GM23248 (cell line): ENCODE results near the gene EPS8L2. TPM values are rescaled to one million over a fixed set of nuclear protein-coding genes. Genes with fewer than 3 reads are reported as not detected.

Source experiments
- DNase-seq: peaks from one replicate; pipeline ENCODE4 v3.0.0-alpha.2; 2015
- H2AFZ ChIP-seq: fragments of 200-600 bp; sonication (generic); 2 replicates; pipeline ENCODE4 v1.6.1; 2016; ENCODE audit warnings: antibody characterized with exemption
- H3F3A ChIP-seq: fragments of 200-600 bp; sonication (generic); 2 replicates; pipeline ENCODE4 v1.6.1; 2016; ENCODE audit warnings: mild to moderate bottlenecking, antibody characterized with exemption, mixed run types; ENCODE audit not compliant: insufficient read depth
- H3K27ac ChIP-seq: fragments of 200-600 bp; sonication (generic); 2 replicates; pipeline ENCODE4 v1.5.1; 2016; ENCODE audit warnings: mild to moderate bottlenecking
- H3K27me3 ChIP-seq: fragments of 200-600 bp; sonication (generic); replicated peaks from 2 replicates; pipeline ENCODE4 v1.6.1; 2016; ENCODE audit warnings: mild to moderate bottlenecking; ENCODE audit not compliant: insufficient read depth
- H3K36me3 ChIP-seq: fragments of 200-600 bp; sonication (generic); 2 replicates; pipeline ENCODE4 v1.6.1; 2016; ENCODE audit warnings: low read depth, mild to moderate bottlenecking
- H3K4me1 ChIP-seq: fragments of 200-600 bp; sonication (generic); 2 replicates; pipeline ENCODE4 v1.6.1; 2016; ENCODE audit warnings: mild to moderate bottlenecking; ENCODE audit not compliant: insufficient read depth
- H3K4me2 ChIP-seq: fragments of 200-600 bp; sonication (generic); one replicate; pipeline ENCODE4 v1.6.1; 2016; ENCODE audit warnings: mild to moderate bottlenecking; ENCODE audit not compliant: unreplicated experiment
- H3K4me3 ChIP-seq: fragments of 200-600 bp; sonication (generic); 2 replicates; pipeline ENCODE4 v1.5.1; 2016; ENCODE audit warnings: mild to moderate bottlenecking
- H3K79me2 ChIP-seq: fragments of 200-600 bp; sonication (generic); 2 replicates; pipeline ENCODE4 v1.6.1; 2016; ENCODE audit warnings: mild to moderate bottlenecking; ENCODE audit not compliant: insufficient read depth
- H3K9ac ChIP-seq: fragments of 200-600 bp; sonication (generic); 2 replicates; pipeline ENCODE4 v1.6.1; 2016; ENCODE audit warnings: mild to moderate bottlenecking
- H3K9me2 ChIP-seq: fragments of 200-600 bp; sonication (generic); 2 replicates; pipeline ENCODE4 v1.6.1; 2016; ENCODE audit warnings: mixed run types, mild to moderate bottlenecking, moderate library complexity; ENCODE audit not compliant: insufficient read depth
- H3K9me3 ChIP-seq: fragments of 200-600 bp; sonication (generic); one replicate; pipeline ENCODE4 v1.6.1; 2017; ENCODE audit warnings: low read depth
- H4K20me1 ChIP-seq: fragments of 200-600 bp; sonication (generic); 2 replicates; pipeline ENCODE4 v1.6.0; 2016; ENCODE audit not compliant: insufficient read depth
- EZH2 ChIP-seq: fragments of 200-600 bp; sonication (generic); IDR thresholded peaks from 2 replicates; pipeline ENCODE4 v1.6.1; 2018; ENCODE audit warnings: antibody characterized with exemption, mild to moderate bottlenecking; ENCODE audit not compliant: insufficient read depth, poor library complexity, severe bottlenecking
- EZH2phosphoT487 ChIP-seq: fragments of 200-600 bp; sonication (generic); IDR thresholded peaks from 2 replicates; pipeline ENCODE4 v1.6.1; 2018; ENCODE audit warnings: antibody characterized with exemption, moderate library complexity, mild to moderate bottlenecking, low read depth; ENCODE audit not compliant: insufficient read depth
- WGBS, 2 experiments: methylation state at CpG; one replicate each; pipeline ENCODE4 v1.1.6; 2015 to 2017; ENCODE audit warnings: low lambda C conversion rate in 2 of 2, low coverage in 1 of 2; ENCODE audit errors: missing lambda C conversion rate in 2 of 2; 5-methylcytosine and 5-hydroxymethylcytosine counted together
- in situ Hi-C: fragments of 300-500 bp; cut with MboI; formaldehyde crosslinking; loops from 2 replicates; pipeline ENCODE4 v1.15.0; 2020
- polyA plus RNA-seq: library from polyadenylated mRNA; unstranded; fragments of >200 nt; fragmentation: Nextera tagmentation; extraction: Ambion mirVana; gene quantifications from 2 replicates; pipeline ENCODE4 v1.2.1, GENCODE V29; 2016
- total RNA-seq: library from RNA; depleted of rRNA; stranded (reverse); fragments of >200 nt; shearing (Covaris generic); gene quantifications from 2 replicates; pipeline ENCODE4 v1.2.3, GENCODE V29; 2014

The EPS8L2 gene
- total and polyA plus RNA-seq, 2 experiments from 2014 or later, result 48.2 to 58.3 TPM

DNA sequence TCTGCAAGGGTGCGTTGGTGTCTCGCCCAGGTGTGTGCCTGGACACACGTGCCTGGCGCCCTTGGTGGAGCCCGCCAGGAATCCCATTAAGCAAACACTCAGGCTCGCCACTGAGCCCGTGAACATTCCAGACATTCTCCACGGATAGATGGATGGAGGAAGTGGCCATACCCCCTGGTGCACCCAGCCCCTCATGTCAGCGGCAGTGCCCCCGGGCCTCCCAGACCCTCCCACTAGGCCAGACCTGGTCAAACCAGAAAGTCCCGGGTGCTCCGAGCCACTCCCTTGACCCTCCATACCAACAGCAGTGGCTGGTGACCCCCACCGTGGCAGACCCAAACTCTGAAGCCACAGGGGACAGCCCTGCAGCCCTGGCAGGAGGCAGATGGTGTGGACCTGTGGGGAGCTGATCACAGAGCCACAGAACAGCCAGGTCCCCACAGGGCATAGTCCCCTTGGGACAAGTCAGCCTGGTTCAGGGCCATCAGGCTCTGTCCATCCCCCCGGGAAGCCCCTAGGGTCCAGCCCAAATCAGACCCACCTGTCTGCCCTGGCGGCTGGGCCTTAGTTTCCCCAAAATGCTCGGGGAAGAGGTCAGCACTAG lies 1.9 kb downstream of the EPS8L2 start:
- Histone ChIP-seq H3K9me2 (no peaks in the 10 kb centered on the region), H3K79me2 (peaks cover 34% of the 10 kb centered on the region), H3F3A (peaks cover 10% of the 10 kb centered on the region; the same call in 1 of the 2 replicates), H4K20me1 (no peaks in the 10 kb centered on the region), H3K9me3 (no peaks in the 10 kb centered on the region), H3K4me3 (peak overlapping the region; percentile 87; the same call in 1 of the 2 replicates), H2AFZ (no peak overlapping the region), H3K4me2 (no peak overlapping the region), H3K9ac (peak overlapping the region; percentile 89; the same call in 1 of the 2 replicates), H3K36me3 (0 out of 2 replicates have a peak, but pooled peaks cover 4% of the 10 kb centered on the region), H3K4me1 (peaks cover 15% of the 10 kb centered on the region), H3K27me3 (no peaks in the 10 kb centered on the region), H3K27ac (no peak overlapping the region)
- no peak for TF ChIP-seq EZH2
- TF ChIP-seq EZH2phosphoT487, result no peak
- WGBS, 2 experiments, result 66 to 75% methylated on average over 13 to 16 of the region's 16 CpGs
- in situ Hi-C loops, result no loop called here
- no peak for DNase-seq

DNA sequence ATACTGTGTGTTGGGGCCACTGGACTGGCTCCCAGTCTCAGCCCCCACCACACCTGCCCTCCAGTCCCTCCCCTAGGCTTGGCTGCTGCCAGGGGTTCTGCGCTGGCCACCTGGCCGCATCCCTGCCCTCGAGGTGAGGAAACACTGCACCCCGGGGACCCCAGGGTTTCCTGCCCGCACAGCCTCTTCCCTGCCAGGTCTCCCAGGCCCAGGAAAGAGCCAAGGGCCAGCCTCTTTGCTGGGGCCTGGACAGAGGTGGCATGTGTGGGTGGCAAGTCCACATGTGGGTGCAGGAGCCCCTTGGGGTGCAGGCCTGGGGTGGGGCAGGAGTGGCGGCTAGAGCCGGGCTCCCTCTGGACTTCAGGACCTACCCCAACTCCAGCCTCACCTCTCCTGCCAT lies 2.5 kb downstream of the EPS8L2 start:
- H3K36me3 ChIP-seq, result 0 out of 2 replicates have a peak, but pooled peaks cover 4% of the 10 kb centered on the region
- no peaks in the 10 kb centered on the region for H3K9me2 ChIP-seq
- H3K79me2 ChIP-seq, result peaks cover 32% of the 10 kb centered on the region
- no peak overlapping the region for H3K27ac ChIP-seq
- WGBS, 2 experiments, result 75 to 87% methylated on average over 4 to 5 of the region's 7 CpGs
- TF ChIP-seq EZH2 (no peak), EZH2phosphoT487 (no peak)
- no peak overlapping the region for H3K9ac ChIP-seq
- no peak overlapping the region for H3K4me3 ChIP-seq
- peaks cover 12% of the 10 kb centered on the region for H3K4me1 ChIP-seq
- no peak overlapping the region for H3K4me2 ChIP-seq
- no peaks in the 10 kb centered on the region for H4K20me1 ChIP-seq
- in situ Hi-C loops, result no loop called here
- no peak overlapping the region for H2AFZ ChIP-seq
- H3F3A ChIP-seq, result peaks cover 5% of the 10 kb centered on the region; the same call in 1 of the 2 replicates
- DNase-seq, result no peak
- no peaks in the 10 kb centered on the region for H3K9me3 ChIP-seq
- H3K27me3 ChIP-seq, result no peaks in the 10 kb centered on the region

DNA sequence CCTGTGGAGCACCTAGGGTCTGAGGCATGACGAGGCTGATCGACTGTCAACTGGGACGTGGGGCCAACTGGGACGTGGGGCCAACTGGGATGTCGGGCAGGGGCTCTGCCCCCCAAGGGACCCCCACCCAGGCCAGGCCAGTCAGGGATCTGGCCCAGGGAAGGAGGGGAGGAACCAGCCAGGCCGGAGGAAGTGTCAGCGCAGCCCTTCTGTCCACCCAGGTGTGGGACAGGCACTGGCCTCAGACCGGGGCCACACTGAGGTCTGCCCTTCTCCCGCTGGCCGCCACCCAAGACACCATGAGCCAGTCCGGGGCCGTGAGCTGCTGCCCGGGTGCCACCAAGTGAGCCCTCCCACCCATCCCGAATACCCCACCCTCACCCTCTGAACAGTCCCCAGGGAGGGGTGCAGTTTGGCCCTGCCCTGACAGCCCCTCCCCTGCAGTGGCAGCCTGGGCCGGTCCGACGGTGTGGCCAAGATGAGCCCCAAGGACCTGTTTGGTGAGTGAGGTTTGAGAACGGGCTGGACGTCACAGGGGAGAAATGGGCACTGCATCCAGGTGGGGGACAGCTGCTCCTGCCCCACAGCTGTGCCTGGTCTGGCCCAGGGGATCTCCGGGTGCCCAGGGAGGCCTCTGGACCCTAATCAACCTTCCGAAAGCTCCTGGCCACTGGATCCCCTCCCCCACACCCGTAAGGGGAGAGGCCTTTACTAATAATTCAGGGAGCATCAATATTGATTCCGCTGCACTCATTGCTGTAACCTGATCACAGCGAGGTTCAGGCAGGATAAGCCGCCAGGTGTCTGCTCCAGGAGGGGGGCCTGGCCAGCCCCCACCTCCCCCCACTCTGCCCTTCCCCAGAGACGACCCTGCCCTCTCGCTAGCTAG lies 3.3 kb downstream of the EPS8L2 start:
- WGBS, 2 experiments, result 80 to 81% methylated on average over 23 to 27 of the region's 27 CpGs
- Histone ChIP-seq H2AFZ (no peak overlapping the region), H3K9ac (no peak overlapping the region), H4K20me1 (no peaks in the 10 kb centered on the region), H3K27me3 (no peaks in the 10 kb centered on the region), H3K27ac (no peak overlapping the region), H3F3A (peaks cover 4% of the 10 kb centered on the region; the same call in 1 of the 2 replicates), H3K36me3 (0 out of 2 replicates have a peak, but pooled peaks cover 4% of the 10 kb centered on the region), H3K4me1 (peaks cover 12% of the 10 kb centered on the region), H3K9me3 (no peaks in the 10 kb centered on the region), H3K79me2 (peaks cover 23% of the 10 kb centered on the region), H3K4me3 (no peak overlapping the region), H3K4me2 (no peak overlapping the region), H3K9me2 (no peaks in the 10 kb centered on the region)
- DNase-seq, result no peak
- TF ChIP-seq EZH2 (no peak), EZH2phosphoT487 (no peak)
- in situ Hi-C loops, result no loop called here

DNA sequence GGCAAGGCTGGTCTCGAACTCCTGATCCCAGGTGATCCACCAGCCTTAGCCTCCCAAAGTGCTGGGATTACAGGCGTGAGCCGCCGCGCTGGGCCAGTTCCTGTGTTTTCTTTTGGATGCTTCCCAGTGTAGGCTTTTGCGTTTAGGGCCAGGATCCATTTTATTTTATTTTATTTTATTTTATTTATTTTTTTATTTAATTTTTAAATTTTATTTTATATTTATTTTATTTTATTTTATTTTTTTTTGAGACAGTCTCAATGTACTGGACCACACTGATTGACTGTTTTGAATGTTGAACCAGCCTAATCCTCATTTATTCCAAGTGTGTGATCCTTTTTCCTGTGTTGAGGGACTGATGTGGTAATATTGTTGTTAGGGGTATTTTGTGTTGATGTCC lies 8.4 kb downstream of the EPS8L2 start:
- Histone ChIP-seq H3K27me3 (no peaks in the 10 kb centered on the region), H3K4me1 (peaks cover 8% of the 10 kb centered on the region; the same call in 1 of the 2 replicates), H3K9me2 (no peaks in the 10 kb centered on the region), H2AFZ (no peak overlapping the region), H3K79me2 (0 out of 2 replicates have a peak, but pooled peaks cover 3% of the 10 kb centered on the region), H3K36me3 (0 out of 2 replicates have a peak, but pooled peaks cover 4% of the 10 kb centered on the region), H3K4me3 (no peak overlapping the region), H4K20me1 (no peaks in the 10 kb centered on the region), H3K4me2 (no peak overlapping the region), H3K9me3 (no peaks in the 10 kb centered on the region), H3F3A (no peaks in the 10 kb centered on the region), H3K9ac (no peak overlapping the region), H3K27ac (no peak overlapping the region)
- in situ Hi-C loops, result no loop called here
- TF ChIP-seq EZH2phosphoT487 (no peak), EZH2 (no peak)
- no peak for DNase-seq
- WGBS, 2 experiments, result 94 to 96% methylated on average over 6 of the region's 6 CpGs
